Measurements from ENCODE around the gene H2BW1.
"Not testable (repeated sequence)": the region's sequence is repeated elsewhere in the genome, so short reads cannot be mapped to it uniquely, and the experiment has no call there.

GRCh38 chrX:104054956-104055355 is 41.4 kb upstream of the H2BW1 start:
- TF ChIP-seq, protein P1, sequence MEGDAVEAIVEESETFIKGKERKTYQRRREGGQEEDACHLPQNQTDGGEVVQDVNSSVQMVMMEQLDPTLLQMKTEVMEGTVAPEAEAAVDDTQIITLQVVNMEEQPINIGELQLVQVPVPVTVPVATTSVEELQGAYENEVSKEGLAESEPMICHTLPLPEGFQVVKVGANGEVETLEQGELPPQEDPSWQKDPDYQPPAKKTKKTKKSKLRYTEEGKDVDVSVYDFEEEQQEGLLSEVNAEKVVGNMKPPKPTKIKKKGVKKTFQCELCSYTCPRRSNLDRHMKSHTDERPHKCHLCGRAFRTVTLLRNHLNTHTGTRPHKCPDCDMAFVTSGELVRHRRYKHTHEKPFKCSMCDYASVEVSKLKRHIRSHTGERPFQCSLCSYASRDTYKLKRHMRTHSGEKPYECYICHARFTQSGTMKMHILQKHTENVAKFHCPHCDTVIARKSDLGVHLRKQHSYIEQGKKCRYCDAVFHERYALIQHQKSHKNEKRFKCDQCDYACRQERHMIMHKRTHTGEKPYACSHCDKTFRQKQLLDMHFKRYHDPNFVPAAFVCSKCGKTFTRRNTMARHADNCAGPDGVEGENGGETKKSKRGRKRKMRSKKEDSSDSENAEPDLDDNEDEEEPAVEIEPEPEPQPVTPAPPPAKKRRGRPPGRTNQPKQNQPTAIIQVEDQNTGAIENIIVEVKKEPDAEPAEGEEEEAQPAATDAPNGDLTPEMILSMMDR (conservative IDR thresholded peaks at IDR 0.05; ENCODE audit: low read depth, low read length): not testable (repeated sequence)
- TF ChIP-seq EZH2 (IDR thresholded peaks at IDR 0.05; ENCODE audit: low read length, unreplicated experiment); EZH2phosphoT487 (IDR thresholded peaks at IDR 0.05; ENCODE audit: borderline replicate concordance, low read length): not testable (repeated sequence)

Measured in PC-3 (cell line).